Smooth muscle cell (in vitro differentiated cells): Measurements from ENCODE around the gene RPTOR. TPM values are rescaled to one million over a fixed set of nuclear protein-coding genes. Genes with fewer than 3 reads are reported as not detected.

Experiments
- DNase-seq: peaks from one replicate; lab custom pipeline; 2025; ENCODE audit not compliant: unreplicated experiment; lab: John Stamatoyannopoulos, UW
- H2AFZ ChIP-seq: fragments of 200-600 bp; sonication (generic); 2 replicates; pipeline ENCODE4 v1.6.0; 2016; ENCODE audit warnings: antibody characterized with exemption, low read depth, mild to moderate bottlenecking
- H3F3A ChIP-seq: fragments of 200-600 bp; sonication (generic); 2 replicates; pipeline ENCODE4 v1.6.0; 2017; ENCODE audit warnings: antibody characterized with exemption, low read depth
- H3K27ac ChIP-seq: fragments of 200-600 bp; sonication (generic); 2 replicates; pipeline ENCODE4 v1.5.1; 2016; ENCODE audit warnings: low read depth, mild to moderate bottlenecking
- H3K27me3 ChIP-seq: fragments of 200-600 bp; sonication (generic); 2 replicates; pipeline ENCODE4 v1.6.1; 2016; ENCODE audit warnings: low read depth, mild to moderate bottlenecking
- H3K36me3 ChIP-seq: fragments of 200-600 bp; sonication (generic); 2 replicates; pipeline ENCODE4 v1.5.1; 2016; ENCODE audit warnings: low read depth
- H3K4me1 ChIP-seq: fragments of 200-600 bp; sonication (generic); 2 replicates; pipeline ENCODE4 v1.5.1; 2016; ENCODE audit warnings: low read depth
- H3K4me2 ChIP-seq: fragments of 200-600 bp; sonication (generic); 2 replicates; pipeline ENCODE4 v1.6.0; 2016; ENCODE audit warnings: mild to moderate bottlenecking
- H3K4me3 ChIP-seq: fragments of 200-600 bp; sonication (generic); 2 replicates; pipeline ENCODE4 v1.5.1; 2016; ENCODE audit warnings: mild to moderate bottlenecking
- H3K79me2 ChIP-seq: fragments of 200-600 bp; sonication (generic); 2 replicates; pipeline ENCODE4 v1.6.0; 2016; ENCODE audit warnings: low read depth, mild to moderate bottlenecking
- H3K9ac ChIP-seq: fragments of 200-600 bp; sonication (generic); 2 replicates; pipeline ENCODE4 v1.6.0; 2016; ENCODE audit warnings: low read depth
- H3K9me3 ChIP-seq: fragments of 200-600 bp; sonication (generic); replicated peaks from 2 replicates; pipeline ENCODE4 v1.5.1; 2016; ENCODE audit warnings: low read depth
- H4K20me1 ChIP-seq: fragments of 200-600 bp; sonication (generic); 2 replicates; pipeline ENCODE4 v1.6.0; 2016; ENCODE audit warnings: low read depth
- WGBS: methylation state at CpG from one replicate; pipeline ENCODE4 v1.1.7; 2016; ENCODE audit warnings: low lambda C conversion rate; 5-methylcytosine and 5-hydroxymethylcytosine counted together
- polyA plus RNA-seq: library from polyadenylated mRNA; unstranded; fragments of >200 nt; fragmentation: Nextera tagmentation; extraction: Ambion mirVana; gene quantifications from 2 replicates; pipeline ENCODE4 v1.2.1, GENCODE V29; 2016
- total RNA-seq: library from RNA; depleted of rRNA; stranded (reverse); fragments of >200 nt; gene quantifications from 2 replicates; pipeline ENCODE4 v1.2.3, GENCODE V29; 2014
- TF ChIP-seq, protein P1 (sequence below): fragments of 200-600 bp; sonication (generic); IDR thresholded peaks from 2 replicates; pipeline ENCODE4 v1.5.1; 2017; ENCODE audit warnings: borderline replicate concordance, mild to moderate bottlenecking, antibody characterized with exemption; ENCODE audit not compliant: insufficient read depth, poor library complexity, severe bottlenecking

Gene RPTOR
- total and polyA plus RNA-seq, 2 experiments from 2014 or later, result 10.6 to 12.2 TPM

DNA sequence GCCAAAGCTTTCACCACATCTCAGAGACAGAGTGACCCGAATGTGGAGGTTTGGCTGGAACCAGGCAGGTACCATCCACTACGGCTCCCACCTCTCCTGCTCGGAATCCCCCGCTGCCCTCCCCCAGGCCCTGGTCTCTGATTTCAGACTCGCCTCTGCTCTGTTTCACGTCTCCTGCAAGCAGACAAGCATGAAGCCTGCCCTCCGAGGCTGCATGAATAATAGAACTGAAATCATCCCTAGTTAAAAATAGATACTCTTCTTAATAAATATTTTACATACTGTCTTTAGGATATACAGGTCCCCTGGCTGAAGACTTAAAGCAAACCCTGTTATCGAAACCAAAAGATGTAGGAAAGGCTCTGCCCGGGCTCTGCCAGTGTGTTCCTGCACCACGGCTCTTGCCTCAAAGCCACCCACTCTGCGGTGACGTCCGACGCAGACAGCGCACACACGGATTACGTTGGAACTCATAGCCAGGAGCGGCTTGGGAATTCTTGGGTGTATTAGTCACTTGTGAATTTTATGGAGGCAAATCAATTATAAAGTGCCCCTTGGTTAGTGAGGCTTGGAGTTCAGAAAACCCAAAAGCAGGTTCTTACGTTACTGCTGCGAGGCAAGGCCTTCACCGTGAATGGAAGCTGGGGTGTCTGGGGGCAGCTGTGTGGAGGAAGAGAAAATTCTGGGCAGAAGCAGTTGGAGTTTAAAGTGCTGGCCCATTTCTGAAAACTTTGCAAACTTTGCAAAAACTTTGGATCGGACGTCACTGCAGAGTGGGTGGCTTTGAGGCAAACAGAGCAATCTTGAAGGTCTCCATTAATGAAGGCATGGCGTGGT, 42.7 kb upstream of the RPTOR start:
- Histone ChIP-seq H3K9ac (peak overlapping the region; percentile 68), H4K20me1 (no peaks in the 10 kb centered on the region), H3K27ac (peak overlapping the region; percentile 87), H3K4me1 (peaks cover 11% of the 10 kb centered on the region), H3K4me2 (peak overlapping the region; percentile 67), H3K36me3 (no peaks in the 10 kb centered on the region), H3K9me3 (no peaks in the 10 kb centered on the region), H3K4me3 (peak overlapping the region; percentile 14), H2AFZ (no peak overlapping the region), H3K79me2 (no peaks in the 10 kb centered on the region), H3F3A (peaks cover 6% of the 10 kb centered on the region), H3K27me3 (no peaks in the 10 kb centered on the region)
- TF ChIP-seq, protein P1, sequence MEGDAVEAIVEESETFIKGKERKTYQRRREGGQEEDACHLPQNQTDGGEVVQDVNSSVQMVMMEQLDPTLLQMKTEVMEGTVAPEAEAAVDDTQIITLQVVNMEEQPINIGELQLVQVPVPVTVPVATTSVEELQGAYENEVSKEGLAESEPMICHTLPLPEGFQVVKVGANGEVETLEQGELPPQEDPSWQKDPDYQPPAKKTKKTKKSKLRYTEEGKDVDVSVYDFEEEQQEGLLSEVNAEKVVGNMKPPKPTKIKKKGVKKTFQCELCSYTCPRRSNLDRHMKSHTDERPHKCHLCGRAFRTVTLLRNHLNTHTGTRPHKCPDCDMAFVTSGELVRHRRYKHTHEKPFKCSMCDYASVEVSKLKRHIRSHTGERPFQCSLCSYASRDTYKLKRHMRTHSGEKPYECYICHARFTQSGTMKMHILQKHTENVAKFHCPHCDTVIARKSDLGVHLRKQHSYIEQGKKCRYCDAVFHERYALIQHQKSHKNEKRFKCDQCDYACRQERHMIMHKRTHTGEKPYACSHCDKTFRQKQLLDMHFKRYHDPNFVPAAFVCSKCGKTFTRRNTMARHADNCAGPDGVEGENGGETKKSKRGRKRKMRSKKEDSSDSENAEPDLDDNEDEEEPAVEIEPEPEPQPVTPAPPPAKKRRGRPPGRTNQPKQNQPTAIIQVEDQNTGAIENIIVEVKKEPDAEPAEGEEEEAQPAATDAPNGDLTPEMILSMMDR, result no peak
- no peak for DNase-seq
- WGBS, result 55% methylated on average over 24 of the region's 24 CpGs

DNA sequence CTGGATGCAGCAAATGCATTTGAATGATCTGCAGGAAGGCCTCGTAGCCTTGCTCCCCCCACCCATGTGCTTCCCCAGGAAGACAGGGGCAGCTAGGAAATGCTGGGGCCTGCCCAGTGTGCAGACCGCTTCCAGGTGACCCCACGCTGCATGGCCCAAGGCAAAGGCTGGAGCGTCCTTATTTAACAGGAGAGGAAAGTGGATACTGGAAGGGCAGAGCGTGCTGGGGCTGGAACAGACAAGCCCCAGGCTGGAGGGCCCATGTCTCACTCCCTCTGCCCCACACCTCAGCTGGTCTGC, 42.1 kb upstream of the RPTOR start:
- no peaks in the 10 kb centered on the region for H3K9me3 ChIP-seq
- no peak for DNase-seq
- peaks cover 6% of the 10 kb centered on the region for H3F3A ChIP-seq
- no peaks in the 10 kb centered on the region for H3K79me2 ChIP-seq
- H3K4me3 ChIP-seq, result no peak overlapping the region
- peaks cover 11% of the 10 kb centered on the region for H3K4me1 ChIP-seq
- H4K20me1 ChIP-seq, result no peaks in the 10 kb centered on the region
- H2AFZ ChIP-seq, result no peak overlapping the region
- 86% methylated on average over 5 of the region's 5 CpGs for WGBS
- no peak overlapping the region for H3K9ac ChIP-seq
- no peaks in the 10 kb centered on the region for H3K27me3 ChIP-seq
- no peaks in the 10 kb centered on the region for H3K36me3 ChIP-seq
- no peak overlapping the region for H3K4me2 ChIP-seq
- H3K27ac ChIP-seq, result peak overlapping the region; percentile 87
- TF ChIP-seq, protein P1, result no peak

DNA sequence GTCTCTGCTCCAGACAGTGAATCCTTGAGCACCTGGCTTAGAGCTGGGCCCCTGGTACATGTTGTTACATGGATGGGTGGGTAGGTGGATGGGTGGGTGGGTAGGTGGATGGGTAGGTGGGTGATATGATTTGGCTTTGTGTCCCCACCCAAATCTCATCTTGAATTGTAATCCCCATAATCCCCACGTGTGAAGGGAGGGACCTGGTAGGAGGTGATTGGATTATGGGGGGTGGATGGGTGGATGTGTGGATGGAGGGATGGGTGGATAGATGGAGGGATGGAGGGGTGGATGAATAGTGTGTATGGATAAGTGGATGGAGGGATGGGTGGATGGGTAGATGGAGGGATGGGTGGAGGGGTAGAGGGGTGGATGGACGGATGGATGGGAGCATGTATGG, 41.6 kb upstream of the RPTOR start:
- whole genome bisulfite sequencing, result 47% methylated on average over 1 of the region's 2 CpGs
- TF ChIP-seq, protein P1, result no peak
- DNase-seq, result no peak
- H3K9me3 ChIP-seq, result no peaks in the 10 kb centered on the region
- no peaks in the 10 kb centered on the region for H3K27me3 ChIP-seq
- no peak overlapping the region for H2AFZ ChIP-seq
- no peaks in the 10 kb centered on the region for H3K36me3 ChIP-seq
- H3K4me1 ChIP-seq, result peaks cover 11% of the 10 kb centered on the region
- H3K9ac ChIP-seq, result no peak overlapping the region
- H3F3A ChIP-seq, result peaks cover 6% of the 10 kb centered on the region
- H4K20me1 ChIP-seq, result no peaks in the 10 kb centered on the region
- no peak overlapping the region for H3K27ac ChIP-seq
- H3K79me2 ChIP-seq, result no peaks in the 10 kb centered on the region
- H3K4me2 ChIP-seq, result no peak overlapping the region
- H3K4me3 ChIP-seq, result no peak overlapping the region

DNA sequence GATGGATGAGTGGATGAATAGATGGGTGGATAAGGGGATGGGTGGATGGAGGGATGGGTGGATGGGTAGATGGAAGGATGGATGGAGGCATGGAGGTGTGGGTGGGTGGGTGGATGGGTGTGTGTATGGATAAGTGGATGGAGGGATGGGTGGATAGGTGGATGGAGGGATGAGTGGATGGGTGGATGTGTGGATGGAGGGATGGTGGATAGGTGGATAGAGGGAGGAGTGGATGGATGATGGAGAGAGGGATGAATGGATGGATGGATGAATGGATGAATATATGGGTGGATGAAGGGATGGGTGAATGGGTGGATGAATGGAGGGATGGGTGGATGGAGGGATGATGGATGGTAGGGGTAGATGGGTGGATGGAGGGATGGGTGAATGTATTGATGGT, 40.7 kb upstream of the RPTOR start:
- Histone ChIP-seq H3F3A (peaks cover 6% of the 10 kb centered on the region), H3K4me2 (no peak overlapping the region), H3K79me2 (no peaks in the 10 kb centered on the region), H3K4me1 (peaks cover 11% of the 10 kb centered on the region), H3K27me3 (peaks cover under 1% of the 10 kb centered on the region), H3K9ac (no peak overlapping the region), H4K20me1 (no peaks in the 10 kb centered on the region), H3K36me3 (no peaks in the 10 kb centered on the region), H3K27ac (no peak overlapping the region), H3K4me3 (no peak overlapping the region), H2AFZ (no peak overlapping the region), H3K9me3 (no peaks in the 10 kb centered on the region)
- no peak for DNase-seq
- TF ChIP-seq, protein P1, result no peak
